Activated naive CD4-positive, alpha-beta T cell treated with Interleukin-2 at 50 U/mL for 16 hours (primary cell): ENCODE results near the gene DTX1.

Source experiments
- DNase-seq: peaks from one replicate; pipeline ENCODE4 v3.0.0-alpha.2; 2020

Gene DTX1

DNA sequence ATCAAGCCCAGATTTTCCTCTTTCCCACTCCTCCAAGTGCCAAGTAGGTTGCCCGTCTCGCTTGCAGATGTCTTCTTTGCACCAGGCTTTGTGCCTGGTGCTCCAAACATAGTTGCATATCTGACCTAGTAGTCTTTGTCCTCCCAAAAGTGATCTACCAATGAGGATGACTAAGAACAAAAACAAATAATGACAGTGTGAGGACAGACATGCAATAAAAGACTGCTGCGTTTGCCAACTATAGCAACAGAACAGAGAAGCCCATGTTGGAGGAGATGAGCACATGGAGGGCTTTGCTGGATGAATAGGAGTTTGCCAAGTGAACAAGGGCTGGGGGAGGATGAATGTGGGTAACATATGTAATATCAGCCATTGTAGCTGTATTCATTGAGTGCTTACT lies 15.6 kb downstream of the DTX1 start:
- no peak for DNase-seq

DNA sequence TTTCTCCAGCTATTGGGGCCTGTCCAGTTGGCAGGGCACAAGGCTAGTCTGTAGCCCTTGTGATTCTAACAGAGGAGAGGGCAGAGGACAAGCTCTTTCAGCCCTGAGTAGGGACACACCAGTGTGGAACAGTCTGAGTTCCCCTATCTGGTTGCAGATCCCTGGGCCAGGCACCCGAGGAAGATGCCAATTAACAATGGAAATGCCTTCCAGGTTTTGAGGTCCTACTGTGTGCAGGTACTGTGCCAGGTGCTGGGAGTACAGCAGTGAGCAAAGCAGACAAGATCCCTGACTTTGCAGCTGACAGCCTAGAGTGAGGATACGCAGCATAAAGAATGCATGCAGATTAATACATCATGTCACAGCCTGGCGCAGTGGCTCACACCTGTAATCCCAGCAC lies 17.1 kb downstream of the DTX1 start:
- no peak for DNase-seq

DNA sequence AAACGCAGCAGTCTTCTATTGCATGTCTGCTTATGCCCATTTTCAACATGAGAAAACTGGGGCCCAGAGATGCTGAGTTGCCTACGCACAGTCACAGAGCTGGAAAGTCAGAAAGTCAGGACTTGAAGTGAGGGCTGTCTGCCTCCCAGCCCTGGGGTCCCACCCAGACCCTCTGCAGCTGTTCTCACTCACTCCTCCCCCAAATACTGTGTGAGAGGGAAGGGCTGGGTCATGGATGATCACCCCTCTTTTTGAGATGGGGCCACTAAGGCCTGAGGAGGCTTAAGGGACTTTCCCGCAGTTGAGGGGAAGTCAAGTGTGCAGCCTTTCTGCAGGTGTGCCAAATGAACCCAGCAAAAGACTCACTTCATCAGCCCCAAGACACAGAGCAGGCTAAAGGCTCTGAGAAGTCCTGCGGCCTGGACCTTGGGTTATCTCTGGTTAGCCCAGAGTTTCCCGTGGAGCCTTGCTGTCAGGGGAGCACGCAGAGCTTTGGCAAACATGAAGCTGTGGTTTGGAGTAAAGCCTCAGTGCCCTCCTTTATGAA lies 18.7 kb downstream of the DTX1 start:
- no peak for DNase-seq

DNA sequence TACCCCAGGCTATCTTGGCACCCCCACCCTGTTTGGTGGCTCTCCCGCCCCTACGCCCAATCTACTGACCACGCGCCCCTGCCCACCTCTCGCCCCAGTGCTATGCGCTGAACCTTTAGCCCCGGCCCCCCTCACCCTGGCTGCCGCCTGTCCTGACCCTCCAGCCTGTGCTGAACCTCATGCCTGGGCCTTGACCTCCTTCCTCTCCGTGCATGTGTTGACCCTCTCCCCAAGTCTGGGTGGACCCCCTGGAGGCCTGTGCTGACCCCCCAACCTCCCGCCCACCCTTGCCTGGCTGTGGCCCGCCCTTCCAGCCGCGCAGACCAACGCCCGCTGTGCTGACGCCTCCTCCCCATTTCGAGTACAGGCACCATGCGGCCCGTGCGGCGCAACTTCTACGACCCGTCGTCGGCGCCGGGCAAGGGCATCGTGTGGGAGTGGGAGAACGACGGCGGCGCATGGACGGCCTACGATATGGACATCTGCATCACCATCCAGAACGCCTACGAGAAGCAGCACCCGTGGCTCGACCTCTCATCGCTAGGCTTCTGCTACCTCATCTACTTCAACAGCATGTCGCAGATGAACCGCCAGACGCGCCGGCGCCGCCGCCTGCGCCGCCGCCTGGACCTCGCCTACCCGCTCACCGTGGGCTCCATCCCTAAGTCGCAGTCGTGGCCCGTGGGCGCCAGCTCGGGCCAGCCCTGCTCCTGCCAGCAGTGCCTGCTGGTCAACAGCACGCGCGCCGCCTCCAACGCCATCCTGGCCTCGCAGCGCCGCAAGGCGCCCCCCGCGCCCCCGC lies 20.7 kb downstream of the DTX1 start:
- DNase-seq: no peak

DNA sequence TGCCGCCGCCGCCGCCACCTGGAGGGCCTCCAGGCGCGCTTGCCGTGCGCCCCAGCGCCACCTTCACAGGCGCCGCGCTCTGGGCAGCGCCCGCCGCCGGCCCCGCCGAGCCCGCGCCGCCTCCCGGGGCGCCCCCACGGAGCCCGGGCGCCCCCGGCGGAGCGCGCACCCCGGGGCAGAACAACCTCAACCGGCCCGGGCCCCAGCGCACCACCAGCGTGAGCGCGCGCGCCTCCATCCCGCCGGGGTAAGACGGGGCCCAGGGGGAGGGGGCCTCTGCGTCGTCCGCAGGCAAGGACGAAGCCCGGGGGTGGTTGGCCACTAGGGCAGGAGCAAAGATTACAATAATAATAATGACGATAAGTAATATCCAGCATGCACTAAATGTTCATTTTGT lies 21.3 kb downstream of the DTX1 start:
- no peak for DNase-seq

DNA sequence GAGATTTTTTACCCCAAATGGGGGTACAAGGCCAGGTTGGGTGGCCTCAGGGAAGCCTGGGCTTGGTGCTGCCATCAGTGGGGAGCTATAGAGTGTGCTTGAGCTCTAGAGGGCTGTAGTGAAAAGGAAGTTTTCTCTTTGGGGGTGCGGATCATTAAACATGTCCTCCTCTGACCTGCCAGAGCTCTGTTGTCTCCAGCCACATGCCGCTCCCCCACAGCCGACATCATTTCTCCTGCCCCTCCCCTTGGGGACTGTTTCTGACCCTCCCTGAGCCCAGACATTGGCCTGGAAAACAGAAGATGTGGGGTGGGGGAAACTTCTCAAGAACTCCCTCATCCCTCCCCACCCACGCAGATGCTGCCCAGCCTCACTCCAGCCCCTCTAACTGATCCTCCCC lies 25.3 kb downstream of the DTX1 start:
- no peak for DNase-seq

DNA sequence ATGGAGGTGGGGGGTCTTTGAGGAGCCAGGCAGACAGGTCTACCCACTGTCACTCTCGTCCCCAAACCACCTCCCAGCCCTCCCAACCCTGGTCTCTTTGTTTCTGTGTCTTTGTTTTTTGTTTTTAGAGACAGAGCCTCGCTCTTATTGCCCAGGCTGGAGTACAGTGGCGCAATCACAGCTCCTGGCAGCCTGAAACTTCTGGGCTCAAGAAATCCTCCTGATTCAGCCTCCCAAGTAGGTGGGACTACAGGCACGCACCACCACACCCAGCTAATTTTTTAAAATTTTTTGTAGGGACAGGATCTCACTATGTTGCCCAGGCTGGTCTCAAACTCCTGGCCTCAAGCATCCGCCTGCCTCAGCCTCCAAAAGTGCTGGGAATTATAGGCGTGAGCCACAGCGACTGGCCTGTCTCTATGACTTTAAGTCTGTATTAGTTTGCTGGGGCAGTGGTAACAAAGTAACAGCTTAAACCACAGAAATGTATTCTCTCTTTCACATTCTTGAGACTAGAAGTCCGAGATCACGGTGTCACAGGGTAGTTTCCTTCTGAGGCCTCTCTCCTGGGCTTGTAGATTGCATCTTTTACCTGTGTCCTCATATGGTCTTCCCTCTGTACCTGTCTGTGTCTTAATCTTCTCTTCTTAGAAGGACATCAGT lies 26.1 kb downstream of the DTX1 start:
- no peak for DNase-seq

DNA sequence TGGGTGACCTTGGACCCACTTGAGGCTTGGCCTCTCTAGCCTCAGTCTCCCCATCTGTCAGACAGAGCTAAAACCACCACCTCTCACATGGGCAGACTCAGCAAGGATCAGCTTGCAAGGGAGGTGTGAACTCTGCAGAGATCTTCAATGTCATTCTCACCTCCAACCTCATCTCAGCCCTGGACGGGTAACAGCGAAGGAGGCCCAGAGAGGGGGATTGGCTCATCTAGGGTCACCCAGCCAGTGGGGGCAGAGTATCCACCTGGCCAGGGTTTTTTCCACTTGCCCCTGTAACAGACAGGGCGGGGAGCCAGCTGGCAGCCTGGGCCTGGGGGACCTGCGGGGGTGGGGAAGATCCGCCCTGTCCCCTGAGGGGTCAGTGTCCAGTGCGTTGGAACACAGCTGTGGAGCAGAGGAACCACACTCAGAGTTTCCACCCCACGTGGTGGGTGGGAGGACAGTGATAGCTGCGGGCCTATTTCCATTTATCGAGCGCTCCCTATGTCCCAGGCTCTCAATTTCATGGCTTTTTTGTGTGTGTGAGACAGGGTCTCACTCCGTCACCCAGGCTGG lies 27.4 kb downstream of the DTX1 start:
- no peak for DNase-seq

DNA sequence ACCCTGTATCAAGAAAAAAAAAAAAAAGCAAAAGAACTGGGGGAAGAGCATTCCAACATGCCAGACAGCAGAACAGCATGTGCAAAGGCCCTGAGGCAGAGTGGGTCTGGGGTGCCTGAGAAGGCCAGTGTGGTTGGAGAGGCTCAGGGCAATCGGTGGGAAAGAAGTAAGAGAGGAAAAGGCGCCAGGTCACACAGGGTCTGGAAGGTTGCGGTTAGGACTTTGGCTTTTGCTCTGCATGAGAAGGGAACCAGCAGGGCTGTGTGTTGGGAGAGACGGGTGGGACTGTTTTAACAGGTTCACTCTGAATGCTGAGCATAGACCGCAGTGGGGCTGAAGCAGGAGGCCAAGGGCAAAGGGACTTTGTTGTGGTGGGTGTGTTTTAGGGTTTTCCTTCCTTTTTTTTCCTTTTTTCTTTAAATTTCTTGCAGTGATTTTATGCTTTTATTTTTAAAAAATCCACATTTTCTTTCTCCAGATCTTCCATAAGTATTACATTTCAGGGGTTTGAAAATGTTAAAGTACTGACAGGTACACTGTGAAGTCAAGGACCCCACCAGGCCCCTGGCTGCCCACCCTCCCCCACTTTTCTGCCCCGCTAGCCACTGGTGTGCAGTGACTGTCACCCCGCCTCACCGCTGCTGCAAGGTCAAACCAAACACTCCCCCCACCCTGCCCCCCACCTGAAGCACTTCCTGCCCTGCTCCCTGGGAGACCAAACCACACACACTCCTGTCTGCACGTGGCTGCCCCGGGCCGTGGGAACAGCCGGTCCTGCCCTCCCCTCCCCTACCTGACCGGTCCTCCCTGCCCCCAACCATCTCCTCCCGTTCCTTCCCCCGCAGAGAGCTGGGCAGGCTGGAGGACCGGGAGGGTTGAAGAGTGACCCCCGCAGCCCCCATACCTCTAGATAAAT lies 30.0 kb downstream of the DTX1 start:
- DNase-seq: peak; percentile 30

DNA sequence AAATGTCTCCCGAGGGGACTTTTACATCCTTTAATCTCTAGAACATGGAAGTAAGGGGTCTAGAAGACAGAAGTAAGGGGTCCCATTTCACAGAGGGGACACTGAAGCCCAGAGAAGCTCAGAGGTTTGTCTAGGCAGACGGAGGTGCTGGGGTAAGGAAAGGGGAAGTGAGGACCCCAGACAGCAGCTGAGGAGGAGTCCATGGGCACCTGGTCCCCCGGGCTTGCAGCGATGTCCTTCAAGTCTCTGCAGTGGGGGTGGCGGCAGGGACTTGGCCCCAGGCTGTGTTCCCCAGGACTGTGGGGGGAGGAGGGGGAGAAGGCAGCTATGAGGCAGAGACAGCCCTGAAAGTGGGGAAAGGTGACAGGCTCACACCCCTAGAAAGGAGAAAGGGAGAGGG lies 30.7 kb downstream of the DTX1 start:
- DNase-seq: no peak

DNA sequence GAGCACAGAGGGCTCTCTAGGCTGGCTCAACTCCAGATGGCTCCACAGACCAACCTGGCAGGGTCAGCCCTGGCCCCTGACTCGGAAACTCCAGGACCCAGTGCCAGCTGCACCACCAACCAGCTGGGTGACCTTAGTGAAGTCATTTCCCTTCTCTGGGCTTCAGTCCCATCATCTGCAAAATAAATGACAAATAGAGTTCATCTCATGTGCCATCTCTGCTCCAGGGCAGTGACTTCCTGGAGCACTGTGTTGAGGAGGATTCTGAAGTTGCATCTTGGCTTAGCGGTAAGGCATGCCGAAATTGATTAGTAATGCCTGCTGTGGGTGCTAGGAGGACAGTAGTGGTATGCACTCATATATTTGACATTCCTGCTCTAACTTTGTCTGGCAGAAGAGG lies 31.5 kb downstream of the DTX1 start:
- no peak for DNase-seq

DNA sequence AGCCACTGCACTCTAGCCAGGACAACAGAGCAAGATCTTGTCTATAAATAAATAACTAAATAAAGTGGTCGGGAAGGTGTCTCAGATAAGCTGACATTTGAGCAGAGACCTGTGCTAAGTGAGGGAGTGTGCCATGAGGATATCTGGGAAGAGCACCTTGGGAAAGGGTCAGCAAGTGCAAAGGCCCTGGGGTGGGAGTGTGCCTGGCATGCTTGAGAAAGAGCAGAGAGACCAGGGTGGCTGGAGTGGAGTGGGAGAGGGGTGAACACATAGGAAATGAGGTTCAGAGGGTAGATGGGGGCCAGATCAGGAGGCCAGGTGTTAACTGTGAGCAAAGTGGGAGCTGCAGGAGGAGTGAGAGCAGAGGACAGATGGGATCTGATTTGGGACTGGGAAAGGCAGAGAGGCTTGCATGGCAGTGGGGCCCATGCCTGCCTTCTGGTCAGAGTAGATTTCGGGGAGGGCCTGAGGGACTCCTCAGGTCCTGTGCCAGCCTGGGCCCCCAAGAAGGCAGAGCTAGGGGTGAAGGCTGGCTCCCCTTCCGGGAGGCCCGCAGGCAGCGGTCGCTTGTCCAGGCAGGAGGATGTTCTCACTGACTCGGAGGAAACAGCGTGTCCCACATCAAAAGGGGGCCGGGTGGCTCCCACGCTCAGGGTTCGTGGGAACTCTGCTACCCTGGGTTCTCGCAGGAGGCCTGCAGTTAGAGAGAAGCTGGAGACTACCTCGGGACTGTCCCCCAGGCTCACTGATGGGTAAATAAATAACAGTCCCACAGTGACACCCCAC lies 32.6 kb downstream of the DTX1 start:
- DNase-seq: peak; percentile 72

DNA sequence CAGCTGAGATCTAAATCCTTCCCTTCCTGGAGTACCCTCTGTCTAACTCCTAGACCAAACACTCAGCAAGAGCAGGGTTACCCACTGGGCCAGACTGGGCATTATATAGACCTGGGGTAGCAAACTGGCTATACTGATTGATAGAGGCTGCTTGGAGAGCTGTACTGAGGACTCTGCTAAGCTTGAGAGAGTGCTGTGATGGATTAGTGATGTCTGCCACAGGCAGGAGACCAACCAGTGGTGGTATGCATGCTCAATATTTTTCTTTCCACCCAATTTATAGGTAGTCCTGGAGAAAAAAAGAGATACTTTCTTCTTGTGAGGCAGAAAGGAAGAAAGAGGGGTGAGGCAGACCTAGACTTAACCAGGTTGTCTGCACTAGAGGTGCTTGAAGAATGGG lies 33.3 kb downstream of the DTX1 start:
- no peak for DNase-seq

DNA sequence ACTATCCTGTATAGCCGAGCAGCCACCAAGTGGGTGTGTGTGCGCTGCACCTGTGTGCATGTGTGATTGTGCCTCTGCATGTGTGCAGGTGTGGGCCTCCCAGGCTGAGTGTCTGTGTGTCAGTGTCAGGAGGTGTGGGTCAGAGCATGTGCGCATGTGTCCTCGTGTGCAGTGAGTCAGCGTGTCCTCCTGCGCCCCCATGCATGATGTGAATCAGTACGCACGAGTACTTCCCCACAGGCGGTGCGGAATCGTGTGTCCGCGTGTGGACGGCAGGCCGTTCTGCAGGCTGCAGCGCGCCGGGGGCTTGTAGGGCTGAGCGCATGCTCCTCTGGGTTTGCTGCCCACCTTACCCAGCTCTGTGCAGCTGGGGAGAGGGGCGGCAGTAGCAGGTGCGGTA lies 34.2 kb downstream of the DTX1 start:
- DNase-seq: no peak

DNA sequence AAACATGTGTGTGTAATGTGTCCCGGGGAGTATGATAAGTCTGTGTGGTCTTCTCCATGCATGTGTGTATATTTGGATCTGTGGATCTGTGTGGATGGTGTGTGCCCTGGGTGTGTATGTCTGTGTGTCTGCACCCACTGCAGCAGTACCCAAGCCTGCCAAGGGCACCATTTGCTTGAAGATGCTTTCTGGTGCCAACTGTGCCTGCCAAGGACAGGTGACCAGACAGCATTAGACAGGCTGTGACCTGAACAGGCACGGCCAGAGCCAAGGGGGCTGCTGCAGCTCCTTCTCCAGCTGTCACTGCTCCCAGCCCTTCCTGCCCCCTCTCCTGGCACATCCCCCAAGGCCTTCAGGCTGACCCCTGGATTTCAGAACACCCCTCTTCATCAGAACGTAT lies 35.0 kb downstream of the DTX1 start:
- no peak for DNase-seq

DNA sequence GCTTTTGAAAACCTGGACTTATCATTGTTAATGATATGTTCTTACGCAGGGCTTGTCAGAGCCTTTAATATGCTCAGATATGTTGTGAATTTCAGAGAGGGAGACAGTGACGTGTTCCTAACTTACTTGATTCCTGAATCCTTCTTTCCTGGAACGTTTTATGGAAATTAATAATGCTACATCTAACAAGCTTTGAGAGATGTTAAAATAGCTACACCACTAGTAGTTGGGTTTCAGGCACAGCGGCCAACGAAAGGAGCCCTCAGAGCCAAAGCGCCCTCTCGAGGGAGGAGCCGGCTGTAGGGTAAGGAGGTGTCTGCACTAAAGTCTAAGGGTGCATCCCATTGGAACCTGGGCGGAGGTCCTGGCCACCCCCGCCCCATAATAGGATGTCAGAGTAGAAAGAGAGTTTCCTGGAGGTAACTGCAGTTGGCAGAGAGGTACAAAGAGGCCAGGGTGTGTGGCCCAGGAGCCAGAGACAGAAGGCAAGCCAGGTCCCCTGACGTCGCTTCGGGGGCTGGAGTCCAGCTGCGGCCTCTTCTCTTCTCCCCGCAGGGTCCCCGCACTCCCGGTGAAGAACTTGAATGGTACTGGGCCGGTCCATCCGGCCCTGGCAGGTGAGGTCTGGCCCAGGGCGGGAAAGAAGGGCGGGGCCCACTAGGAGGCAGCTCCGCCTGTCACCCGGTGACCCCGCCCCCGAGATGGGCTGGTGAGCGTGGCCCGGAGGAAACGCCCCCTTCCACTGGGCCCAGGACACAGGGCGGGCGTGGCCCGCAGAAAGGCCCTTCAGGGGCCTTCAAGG lies 36.3 kb downstream of the DTX1 start:
- no peak for DNase-seq

DNA sequence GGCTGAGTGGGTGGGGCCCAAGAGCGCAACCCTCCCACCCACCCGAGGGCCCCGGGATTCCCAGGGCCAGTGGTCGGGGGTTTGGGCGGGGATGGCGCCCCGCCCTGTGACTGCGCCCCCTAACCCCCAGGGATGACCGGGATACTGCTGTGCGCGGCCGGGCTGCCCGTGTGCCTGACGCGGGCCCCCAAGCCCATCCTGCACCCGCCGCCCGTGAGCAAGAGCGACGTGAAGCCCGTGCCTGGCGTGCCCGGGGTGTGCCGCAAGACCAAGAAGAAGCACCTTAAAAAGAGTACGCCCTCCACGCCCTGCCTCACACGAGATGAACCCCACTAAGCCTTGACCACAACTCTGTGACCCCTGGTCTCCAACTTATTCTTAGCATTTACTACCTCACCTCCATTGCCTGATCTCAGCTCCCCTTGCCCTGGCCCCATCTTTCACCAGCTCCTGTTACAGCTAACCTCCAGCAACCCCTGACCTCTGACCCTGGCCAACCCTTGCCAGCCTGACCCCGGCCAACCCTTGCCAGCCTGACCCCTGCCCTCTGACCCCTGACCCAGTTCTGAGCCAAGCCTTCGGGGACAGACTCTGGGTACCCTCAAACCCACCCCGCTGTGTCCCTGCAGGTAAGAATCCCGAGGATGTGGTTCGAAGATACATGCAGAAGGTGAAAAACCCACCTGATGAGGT lies 37.0 kb downstream of the DTX1 start:
- no peak for DNase-seq

DNA sequence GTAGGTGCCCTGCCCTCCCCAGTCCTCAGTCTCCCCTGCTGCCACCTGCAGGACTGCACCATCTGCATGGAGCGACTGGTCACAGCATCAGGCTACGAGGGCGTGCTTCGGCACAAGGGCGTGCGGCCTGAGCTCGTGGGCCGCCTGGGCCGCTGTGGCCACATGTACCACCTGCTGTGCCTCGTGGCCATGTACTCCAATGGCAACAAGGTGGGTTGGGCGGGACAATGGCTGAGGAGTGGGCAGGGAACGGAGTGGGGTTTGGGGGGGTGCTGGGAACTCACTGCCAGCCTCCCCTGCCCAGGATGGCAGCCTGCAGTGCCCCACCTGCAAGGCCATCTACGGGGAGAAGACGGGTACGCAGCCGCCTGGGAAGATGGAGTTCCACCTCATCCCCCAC lies 38.2 kb downstream of the DTX1 start:
- DNase-seq: no peak

DNA sequence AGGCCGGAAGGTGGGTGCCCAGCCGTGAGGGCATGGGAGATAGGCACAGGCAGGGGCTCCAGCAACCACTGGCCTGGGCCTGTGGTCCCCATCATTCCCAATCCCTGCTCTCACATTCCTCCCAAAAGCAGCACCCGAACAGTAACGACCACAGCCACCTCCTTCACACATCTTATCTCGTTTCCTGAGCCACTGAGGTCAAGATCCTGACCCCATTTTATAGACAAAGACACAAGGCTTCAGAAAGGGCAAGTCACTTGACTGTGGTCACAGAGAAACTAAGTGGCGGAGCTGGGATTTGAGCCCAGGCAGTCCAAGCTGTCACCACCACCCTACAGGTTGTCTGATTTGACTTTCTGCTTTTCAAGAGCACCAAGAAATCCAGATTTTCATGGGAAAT lies 38.9 kb downstream of the DTX1 start:
- no peak for DNase-seq

DNA sequence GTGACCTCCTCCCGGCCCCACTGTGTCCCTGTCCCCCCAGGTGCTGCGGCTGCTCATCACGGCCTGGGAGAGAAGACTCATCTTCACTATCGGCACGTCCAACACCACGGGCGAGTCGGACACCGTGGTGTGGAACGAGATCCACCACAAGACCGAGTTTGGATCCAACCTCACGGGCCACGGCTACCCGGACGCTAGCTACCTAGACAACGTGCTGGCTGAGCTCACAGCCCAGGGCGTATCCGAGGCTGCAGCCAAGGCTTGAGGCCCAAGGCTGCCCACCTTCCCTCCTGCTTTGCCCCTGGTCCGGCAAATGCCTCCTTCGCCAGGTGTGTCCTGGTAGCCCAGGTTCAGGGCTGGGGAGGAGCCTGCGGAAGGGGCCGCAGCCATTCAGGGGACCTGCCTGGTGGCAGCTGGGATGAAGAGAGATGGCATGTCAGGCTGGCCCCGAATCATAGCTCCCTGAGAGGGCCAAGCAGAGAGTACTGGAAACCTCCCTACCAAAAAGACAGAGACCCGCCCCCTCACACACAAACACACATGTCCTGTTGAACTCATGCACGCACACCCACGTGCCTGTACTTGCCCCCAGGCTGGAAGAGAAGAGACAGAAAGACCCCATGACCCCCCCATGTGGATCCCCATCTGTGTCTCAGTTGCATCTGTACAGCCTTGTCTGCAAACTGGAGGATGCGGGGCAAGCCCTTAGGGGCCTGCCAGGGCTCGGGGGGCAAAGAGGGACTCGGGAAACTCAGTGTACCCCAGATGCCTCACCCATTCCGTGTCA lies 40.3 kb downstream of the DTX1 start:
- DNase-seq: no peak
